HG03108 (cell line): Measurements from ENCODE around the gene ANAPC10.
"Not testable (repeated sequence)": the region's sequence is repeated elsewhere in the genome, so short reads cannot be mapped to it uniquely, and the experiment has no call there.

Experiments
- ATAC-seq: cut with Tn5 transposase; IDR thresholded peaks from one replicate; pipeline ENCODE4 v1.9.1; 2021; ENCODE audit warnings: moderate library complexity; ENCODE audit not compliant: unreplicated experiment

Gene ANAPC10

GRCh38 chr4:145012841-145013240 is 85.2 kb downstream of the ANAPC10 start:
- ATAC-seq = no peak

- no peak for ATAC-seq
These were observed 86.4 kb downstream of the ANAPC10 start for GRCh38 chr4:145011636-145012035.

GRCh38 chr4:145010315-145010714 is 87.7 kb downstream of the ANAPC10 start:
- ATAC-seq = not testable (repeated sequence)

GRCh38 chr4:145003675-145004074 is 94.3 kb downstream of the ANAPC10 start:
- ATAC-seq = no peak

- ATAC-seq = no peak
These were observed 96.4 kb downstream of the ANAPC10 start for GRCh38 chr4:145001635-145002034.

GRCh38 chr4:145000656-145001055 is 97.3 kb downstream of the ANAPC10 start:
- ATAC-seq = not testable (repeated sequence)

GRCh38 chr4:144989306-144989705 is 108.7 kb downstream of the ANAPC10 start:
- no peak for ATAC-seq

- ATAC-seq = no peak
These were observed 112.5 kb downstream of the ANAPC10 start for GRCh38 chr4:144985531-144985930.

GRCh38 chr4:144985014-144985413 is 113.0 kb downstream of the ANAPC10 start:
- no peak for ATAC-seq

GRCh38 chr4:144984241-144984640 is 113.8 kb downstream of the ANAPC10 start:
- ATAC-seq = no peak

- no peak for ATAC-seq
These were observed 122.3 kb downstream of the ANAPC10 start for GRCh38 chr4:144975718-144976117.

- ATAC-seq = peak; percentile 62
These were observed 127.4 kb downstream of the ANAPC10 start for GRCh38 chr4:144970597-144970996.

- ATAC-seq = no peak
These were observed 128.2 kb downstream of the ANAPC10 start for GRCh38 chr4:144969821-144970220.

- ATAC-seq = no peak
These were observed 129.4 kb downstream of the ANAPC10 start for GRCh38 chr4:144968606-144969005.

GRCh38 chr4:144967161-144967560 is 130.8 kb downstream of the ANAPC10 start:
- peak; percentile 67 for ATAC-seq

GRCh38 chr4:144962300-144962699 is 135.7 kb downstream of the ANAPC10 start:
- ATAC-seq = no peak

- no peak for ATAC-seq
These were observed 142.9 kb downstream of the ANAPC10 start for GRCh38 chr4:144955104-144955503.

GRCh38 chr4:144954230-144954629 is 143.8 kb downstream of the ANAPC10 start:
- no peak for ATAC-seq

- ATAC-seq = no peak
These were observed 149.6 kb downstream of the ANAPC10 start for GRCh38 chr4:144948421-144948820.

- no peak for ATAC-seq
These were observed 150.0 kb downstream of the ANAPC10 start for GRCh38 chr4:144948009-144948408.
